IMR-90 (cell line): Measurements from ENCODE around the gene PCBD1. TPM values are rescaled to one million over a fixed set of nuclear protein-coding genes. Genes with fewer than 3 reads are reported as not detected.

Experiments used
- ATAC-seq: fragments of 200-7000 bp; cut with Tn5 transposase; 2 replicates; pipeline ENCODE4 v1.9.1; 2020; ENCODE audit warnings: low read depth, mild to moderate bottlenecking, moderate library complexity
- BruUV-seq: library from RNA; stranded (reverse); fragments of 400-500 nt; replicated peaks from 2 replicates; lab custom pipeline; 2021; lab: Mats Ljungman, UMichigan
- CTCF ChIA-PET: fragments of 300-600 bp; formaldehyde crosslinking; extraction: SDS; loops from one replicate; lab custom pipeline; 2021; ENCODE audit warnings: antibody characterized with exemption; lab: Yijun Ruan, JAX
- POLR2A ChIA-PET: fragments of 300-600 bp; sonication (Branson Sonifier 250); formaldehyde crosslinking; loops from one replicate; lab custom pipeline; 2022; ENCODE audit warnings: antibody characterized with exemption; ENCODE audit not compliant: unreplicated experiment; lab: Charles Lee
- DNase-seq: peaks from one replicate; pipeline ENCODE4 v3.0.0; 2013
- H2AFZ ChIP-seq: replicated peaks from 2 replicates; pipeline ENCODE3; 2013; ENCODE audit warnings: low read length, mild to moderate bottlenecking; ENCODE audit not compliant: poor library complexity
- H2AK5ac ChIP-seq: 2 replicates; pipeline ENCODE4 v1.6.1; 2013; ENCODE audit warnings: low read depth, low read length, inconsistent platforms
- H2AK9ac ChIP-seq: replicated peaks from 2 replicates; pipeline ENCODE3; 2013; ENCODE audit warnings: mild to moderate bottlenecking, low read depth, low read length, moderate library complexity; ENCODE audit not compliant: poor library complexity
- H2BK120ac ChIP-seq: 2 replicates; pipeline ENCODE4 v1.6.1; 2013; ENCODE audit warnings: low read depth, low read length, inconsistent platforms
- H2BK15ac ChIP-seq: 3 replicates; pipeline ENCODE4 v1.6.1; 2013; ENCODE audit warnings: low read depth, low read length, inconsistent platforms
- H2BK20ac ChIP-seq: 2 replicates; pipeline ENCODE4 v1.6.1; 2013; ENCODE audit warnings: low read depth, mild to moderate bottlenecking, inconsistent platforms, low read length, moderate library complexity
- H2BK5ac ChIP-seq: 2 replicates; pipeline ENCODE4 v1.6.1; 2013; ENCODE audit warnings: mild to moderate bottlenecking, low read depth, low read length, inconsistent platforms; ENCODE audit not compliant: poor library complexity, severe bottlenecking
- H3K14ac ChIP-seq: replicated peaks from 2 replicates; pipeline ENCODE4 v1.6.1; 2013; ENCODE audit warnings: low read depth, low read length, inconsistent platforms
- H3K18ac ChIP-seq: 2 replicates; pipeline ENCODE4 v1.6.1; 2013; ENCODE audit warnings: low read depth, low read length, control low read depth
- H3K23ac ChIP-seq: 2 replicates; pipeline ENCODE4 v1.6.1; 2013; ENCODE audit warnings: low read depth, low read length, inconsistent platforms
- H3K27ac ChIP-seq: 2 replicates; pipeline ENCODE4 v1.5.1; 2013; ENCODE audit warnings: mild to moderate bottlenecking, control low read depth, low read length; ENCODE audit not compliant: insufficient read depth
- H3K27me3 ChIP-seq: 2 replicates; pipeline ENCODE4 v1.6.1; 2013; ENCODE audit warnings: low read length; ENCODE audit not compliant: control insufficient read depth, insufficient read depth
- H3K36me3 ChIP-seq: 2 replicates; pipeline ENCODE4 v1.6.1; 2013; ENCODE audit warnings: low read length, mixed read lengths; ENCODE audit not compliant: control insufficient read depth, insufficient read depth
- H3K4ac ChIP-seq: 2 replicates; pipeline ENCODE4 v1.6.1; 2013; ENCODE audit warnings: low read depth, low read length, inconsistent platforms
- H3K4me1 ChIP-seq: 2 replicates; pipeline ENCODE4 v1.6.1; 2013; ENCODE audit warnings: low read length, mixed read lengths; ENCODE audit not compliant: control insufficient read depth, insufficient read depth
- H3K4me2 ChIP-seq: 2 replicates; pipeline ENCODE4 v1.6.1; 2013; ENCODE audit warnings: low read depth, mild to moderate bottlenecking, control low read depth, low read length, moderate library complexity
- H3K4me3 ChIP-seq: 2 replicates; pipeline ENCODE4 v1.5.1; 2013; ENCODE audit warnings: low read depth, mild to moderate bottlenecking, control low read depth, low read length, moderate library complexity; ENCODE audit not compliant: insufficient read depth
- H3K56ac ChIP-seq: 2 replicates; pipeline ENCODE4 v1.6.1; 2013; ENCODE audit warnings: low read length, inconsistent platforms; ENCODE audit not compliant: insufficient read depth; ENCODE audit errors: extremely low read depth
- H3K79me1 ChIP-seq, 2 experiments: 2 replicates each; pipeline ENCODE4 v1.6.1; 2013; ENCODE audit warnings: low read length in 2 of 2, inconsistent platforms in 1 of 2, low read depth in 1 of 2
- H3K9ac ChIP-seq: 2 replicates; pipeline ENCODE4 v1.6.1; 2013; ENCODE audit warnings: low read depth, low read length, control low read depth
- H3K9me1 ChIP-seq: 2 replicates; pipeline ENCODE4 v1.6.1; 2013; ENCODE audit warnings: low read length, inconsistent platforms; ENCODE audit not compliant: insufficient read depth
- H3K9me3 ChIP-seq: 2 replicates; pipeline ENCODE4 v1.6.1; 2013; ENCODE audit warnings: low read length; ENCODE audit not compliant: control insufficient read depth, insufficient read depth
- H4K20me1 ChIP-seq: 2 replicates; pipeline ENCODE4 v1.6.1; 2013; ENCODE audit warnings: low read length, inconsistent platforms; ENCODE audit not compliant: insufficient read depth
- H4K5ac ChIP-seq: 2 replicates; pipeline ENCODE4 v1.6.1; 2013; ENCODE audit warnings: mild to moderate bottlenecking, low read depth, low read length, control low read depth
- H4K8ac ChIP-seq, 2 experiments: 2 replicates each; pipeline ENCODE4 v1.6.1; 2013; ENCODE audit warnings: low read depth in 2 of 2, low read length in 2 of 2, control low read depth in 1 of 2, inconsistent platforms in 1 of 2
- H4K91ac ChIP-seq: 2 replicates; pipeline ENCODE4 v1.6.1; 2013; ENCODE audit warnings: low read depth, low read length, inconsistent platforms; ENCODE audit not compliant: insufficient read depth
- BHLHE40 ChIP-seq: fragments of 150-350 bp; IDR thresholded peaks from 2 replicates; pipeline ENCODE4 v1.6.1; 2016; ENCODE audit warnings: mild to moderate bottlenecking, low read depth, low read length
- CEBPB ChIP-seq: IDR thresholded peaks from 2 replicates; pipeline ENCODE4 v1.6.1; 2012; ENCODE audit warnings: low read depth, low read length, improper control_type of control experiment
- CHD1 ChIP-seq: IDR thresholded peaks from 2 replicates; pipeline ENCODE4 v1.6.1; 2012; ENCODE audit warnings: low read depth, low read length, improper control_type of control experiment
- CTCF ChIP-seq: conservative IDR thresholded peaks from 2 replicates; pipeline ENCODE4 v1.5.1; 2012; ENCODE audit warnings: mild to moderate bottlenecking, low read depth, low read length, improper control_type of control experiment
- ELK1 ChIP-seq: fragments of 150-350 bp; IDR thresholded peaks from 2 replicates; pipeline ENCODE4 v1.6.1; 2016; ENCODE audit warnings: low read depth, mild to moderate bottlenecking, low read length, moderate library complexity, borderline replicate concordance
- FOS ChIP-seq: fragments of 150-350 bp; IDR thresholded peaks from 2 replicates; pipeline ENCODE4 v1.6.1; 2016; ENCODE audit warnings: low read depth, low read length
- MAFK ChIP-seq: IDR thresholded peaks from 2 replicates; pipeline ENCODE4 v1.6.1; 2012; ENCODE audit warnings: low read depth, low read length, improper control_type of control experiment
- MAZ ChIP-seq: IDR thresholded peaks from 2 replicates; pipeline ENCODE4 v1.6.1; 2012; ENCODE audit warnings: low read depth, mild to moderate bottlenecking, low read length, improper control_type of control experiment, moderate library complexity, borderline replicate concordance
- MXI1 ChIP-seq: IDR thresholded peaks from 2 replicates; pipeline ENCODE4 v1.6.1; 2012; ENCODE audit warnings: low read depth, mild to moderate bottlenecking, low read length, moderate library complexity, borderline replicate concordance
- NFE2L2 ChIP-seq: fragments of 150-350 bp; IDR thresholded peaks from 2 replicates; pipeline ENCODE4 v1.6.1; 2016; ENCODE audit warnings: low read depth, mild to moderate bottlenecking, low read length
- POLR2A ChIP-seq: IDR thresholded peaks from 2 replicates; pipeline ENCODE4 v1.6.1; 2012; ENCODE audit warnings: mild to moderate bottlenecking, low read depth, low read length
- RAD21 ChIP-seq: IDR thresholded peaks from 2 replicates; pipeline ENCODE4 v1.6.1; 2012; ENCODE audit warnings: low read length, improper control_type of control experiment
- RCOR1 ChIP-seq: IDR thresholded peaks from 2 replicates; pipeline ENCODE4 v1.6.1; 2012; ENCODE audit warnings: mild to moderate bottlenecking, low read length, improper control_type of control experiment; ENCODE audit not compliant: insufficient replicate concordance
- RFX5 ChIP-seq: IDR thresholded peaks from 2 replicates; pipeline ENCODE4 v1.8.0; 2012; ENCODE audit warnings: low read depth, mild to moderate bottlenecking, low read length, moderate library complexity
- SMC3 ChIP-seq: fragments of 150-350 bp; IDR thresholded peaks from 2 replicates; pipeline ENCODE4 v1.6.1; 2016; ENCODE audit warnings: low read depth, mild to moderate bottlenecking, antibody characterized with exemption, low read length, moderate library complexity
- USF2 ChIP-seq: fragments of 150-350 bp; IDR thresholded peaks from 2 replicates; pipeline ENCODE4 v1.6.1; 2017; ENCODE audit warnings: mild to moderate bottlenecking, antibody characterized with exemption, low read length, low read depth
- WGBS, 2 experiments: methylation state at CpG; one replicate each; pipeline versions ENCODE4 v1.1.5 to v1.1.7; 2013; ENCODE audit warnings: missing lambda C conversion rate in 2 of 2; ENCODE audit not compliant: insufficient read length in 1 of 2; ENCODE audit errors: extremely low coverage in 2 of 2; 5-methylcytosine and 5-hydroxymethylcytosine counted together
- dilution Hi-C: fragments of 300-500 bp; cut with HindIII; formaldehyde crosslinking; loops from one replicate; pipeline ENCODE4 v1.14.3; 2018; ENCODE audit warnings: low sequenced_read_pairs; ENCODE audit not compliant: unreplicated experiment
- in situ Hi-C: fragments of 300-500 bp; cut with MboI; formaldehyde crosslinking; loops from 3 replicates; pipeline ENCODE4 v1.14.3; 2019; ENCODE audit warnings: low sequenced_read_pairs, inconsistent platforms, mixed read lengths
- intact Hi-C: fragments of 100-400 bp; cut with micrococcal nuclease; formaldehyde crosslinking; loops from 2 replicates; pipeline ENCODE4 v1.10.0; 2022
- polyA plus RNA-seq, 3 experiments: library from polyadenylated mRNA; depleted of rRNA; stranded (reverse); fragments of >200 nt; gene quantifications; 2 replicates each; pipeline ENCODE4 v1.2.3, GENCODE V29; 2012; ENCODE audit warnings: low replicate concordance in 1 of 3
- total RNA-seq: library from RNA; depleted of rRNA; stranded (reverse); fragments of >200 nt; gene quantifications from 2 replicates; pipeline ENCODE4 v1.2.3, GENCODE V29; 2012

PCBD1 gene
- total and polyA plus RNA-seq, 2 of the 4 experiments (the other 2 are of a cell fraction): 15.8 to 31.6 TPM

GRCh38 chr10:70911386-70911785 is 23.0 kb upstream of the PCBD1 start:
- no peak overlapping the region for H3K18ac ChIP-seq

More at GRCh38 chr10:70911386-70911785, 23.0 kb upstream of the PCBD1 start:
- Histone ChIP-seq H4K5ac (no peak overlapping the region), H3K9ac (no peak overlapping the region), H2BK15ac (no peak overlapping the region), H3K4me3 (no peak overlapping the region), H3K27ac (no peak overlapping the region), H3K56ac (no peak overlapping the region), H3K9me1 (no peaks in the 10 kb centered on the region), H4K91ac (no peak overlapping the region), H3K14ac (no peak overlapping the region), H3K9me3 (no peaks in the 10 kb centered on the region), H3K4me1 (no peaks in the 10 kb centered on the region), H3K79me1 (no peaks in the 10 kb centered on the region), H3K36me3 (no peaks in the 10 kb centered on the region), H3K4me2 (no peak overlapping the region), H4K20me1 (no peaks in the 10 kb centered on the region; the same call in 1 of the 2 replicates), H2BK20ac (no peak overlapping the region), H4K8ac (no peak overlapping the region), H2AFZ (no peak overlapping the region), H3K23ac (no peak overlapping the region), H3K4ac (no peak overlapping the region), H3K27me3 (peaks cover 68% of the 10 kb centered on the region), H2BK120ac (no peak overlapping the region), H2BK5ac (no peak overlapping the region), H2AK9ac (no peak overlapping the region), H2AK5ac (no peak overlapping the region)
- no TSS peak for BruUV-seq
- DNase-seq (no peak), ATAC-seq (no peak)
- dilution Hi-C loops (no loop called here), intact Hi-C loops (no loop called here), in situ Hi-C loops (no loop called here)
- TF ChIP-seq SMC3 (no peak), CEBPB (no peak), CTCF (no peak), CHD1 (no peak), MAZ (no peak), USF2 (no peak), MAFK (no peak), POLR2A (no peak), NFE2L2 (no peak), RAD21 (no peak), FOS (no peak), ELK1 (no peak), MXI1 (no peak), RFX5 (no peak), BHLHE40 (no peak), RCOR1 (no peak)
- WGBS, 2 experiments: no CpG with 5 or more reads among the region's 4 CpGs
- POLR2A ChIA-PET: no interaction called here
- CTCF ChIA-PET: interaction anchor here (1.1 kb wide), 1 partner anchor 8 kb away, joined by 5 read pairs; no protein-coding TSS in a partner anchor
